GM12878 (cell line): ENCODE results near the gene PDE6D. TPM values are rescaled to one million over a fixed set of nuclear protein-coding genes. Genes with fewer than 3 reads are reported as not detected.
A peak's percentile ranks its signal among the peaks of the same experiment; 100 is the strongest.

Experiments
- CBFB ChIP-seq: IDR thresholded peaks from 2 replicates; pipeline ENCODE4 v1.6.1; 2016; ENCODE audit warnings: antibody characterized with exemption, low read depth
- CEBPB ChIP-seq, 2 experiments: fragments of 150-350 bp in 1 of 2; IDR thresholded peaks; 2 replicates each; pipeline ENCODE4 v1.6.1; 2012 to 2014; ENCODE audit warnings: low read depth in 2 of 2, low read length in 2 of 2, borderline replicate concordance in 1 of 2, inconsistent platforms in 1 of 2
- CHD2 ChIP-seq: IDR thresholded peaks from 2 replicates; pipeline ENCODE4 v1.6.1; 2011; ENCODE audit warnings: low read depth, low read length, improper control_type of control experiment, borderline replicate concordance
- CTCF ChIP-seq, 3 experiments: IDR thresholded peaks in 2 of 3; conservative IDR thresholded peaks in 1 of 3; 2 replicates each; pipeline ENCODE4 v1.5.1; 2011; ENCODE audit warnings: low read depth in 3 of 3, low read length in 3 of 3, mild to moderate bottlenecking in 3 of 3, control low read depth in 2 of 3, moderate library complexity in 2 of 3, inconsistent platforms in 1 of 3, mixed read lengths in 1 of 3; ENCODE audit not compliant: control insufficient read depth in 2 of 3, insufficient read depth in 1 of 3; ENCODE audit errors: extremely low read depth in 1 of 3
- HDAC6 ChIP-seq: fragments of 200-600 bp; sonication (generic); IDR thresholded peaks from one replicate; pipeline ENCODE4 v1.8.0; 2017; ENCODE audit warnings: antibody characterized with exemption; ENCODE audit not compliant: unreplicated experiment
- KAT2A ChIP-seq: conservative IDR thresholded peaks from 2 replicates; pipeline ENCODE4 v1.6.1; 2011; ENCODE audit warnings: low read depth, low read length; ENCODE audit not compliant: control insufficient read depth
- KLF5 ChIP-seq: fragments of 450-650 bp; IDR thresholded peaks from 2 replicates; pipeline ENCODE4 v1.6.1; 2014; ENCODE audit warnings: mild to moderate bottlenecking; ENCODE audit not compliant: partially characterized antibody
- MEF2A ChIP-seq: IDR thresholded peaks from 2 replicates; pipeline ENCODE4 v1.6.1; 2011; ENCODE audit warnings: low read depth, mild to moderate bottlenecking, low read length, moderate library complexity; ENCODE audit not compliant: insufficient read depth
- MYC ChIP-seq: IDR thresholded peaks from 2 replicates; pipeline ENCODE4 v1.6.1; 2011; ENCODE audit warnings: mild to moderate bottlenecking, low read length, moderate library complexity, inconsistent platforms; ENCODE audit not compliant: insufficient read depth, insufficient replicate concordance, insufficient read length, severe bottlenecking
- NFXL1 ChIP-seq: fragments of 450-650 bp; IDR thresholded peaks from 2 replicates; pipeline ENCODE4 v1.6.1; 2017; ENCODE audit warnings: antibody characterized with exemption, mild to moderate bottlenecking, borderline replicate concordance
- NKRF ChIP-seq: fragments of 450-650 bp; conservative IDR thresholded peaks from 2 replicates; pipeline ENCODE4 v1.6.1; 2017; ENCODE audit warnings: mild to moderate bottlenecking, moderate library complexity
- NRF1 ChIP-seq: conservative IDR thresholded peaks from 2 replicates; pipeline ENCODE4 v1.6.1; 2011; ENCODE audit warnings: mild to moderate bottlenecking, low read depth, low read length, improper control_type of control experiment
- RAD51 ChIP-seq: fragments of 450-650 bp; IDR thresholded peaks from 2 replicates; pipeline ENCODE4 v1.6.1; 2016; ENCODE audit warnings: moderate library complexity, mild to moderate bottlenecking, inconsistent platforms
- RELA ChIP-seq: fragments of 450-650 bp; IDR thresholded peaks from 2 replicates; pipeline ENCODE4 v1.8.0; 2014; ENCODE audit warnings: borderline replicate concordance; ENCODE audit not compliant: partially characterized antibody
- SMAD1 ChIP-seq: fragments of 450-650 bp; IDR thresholded peaks from 2 replicates; pipeline ENCODE4 v1.6.1; 2018; ENCODE audit warnings: mild to moderate bottlenecking, low read depth; ENCODE audit not compliant: partially characterized antibody
- STAT1 ChIP-seq: fragments of 450-650 bp; conservative IDR thresholded peaks from 2 replicates; pipeline ENCODE4 v1.6.1; 2014; ENCODE audit warnings: antibody characterized with exemption, mild to moderate bottlenecking
- ZNF207 ChIP-seq: fragments of 450-650 bp; IDR thresholded peaks from 2 replicates; pipeline ENCODE4 v1.6.1; 2014; ENCODE audit warnings: antibody characterized with exemption, mild to moderate bottlenecking, borderline replicate concordance
- ZNF24 ChIP-seq: fragments of 450-650 bp; IDR thresholded peaks from 2 replicates; pipeline ENCODE4 v1.6.1; 2017; ENCODE audit warnings: antibody characterized with exemption, mild to moderate bottlenecking
- ZNF687 ChIP-seq: fragments of 450-650 bp; IDR thresholded peaks from 2 replicates; pipeline ENCODE4 v1.6.1; 2017; ENCODE audit warnings: mild to moderate bottlenecking, moderate library complexity
- polyA plus RNA-seq, 11 experiments: library from polyadenylated mRNA; depleted of rRNA in 4 of 11; unstranded in 6 of 11; stranded (reverse) in 5 of 11; fragments of >200 nt; fragmentation: Nextera tagmentation in 4 of 11; fragmentation: Illumina TruSeq in 1 of 11; extraction: Ambion mirVana in 4 of 11; extraction: Trizol in 1 of 11; gene quantifications; 1 replicate in 1 of 11; 2 replicates in 10 of 11; pipeline versions ENCODE4 v1.2.1 to v1.2.3, GENCODE V29; 2011 to 2016; ENCODE audit warnings: inconsistent platforms in 2 of 11, missing spikeins in 2 of 11, low read depth in 1 of 11
- total RNA-seq, 4 experiments: library from RNA; depleted of rRNA in 3 of 4; stranded (reverse); fragments of >200 nt in 3 of 4; fragmentation: Illumina TruSeq in 1 of 4; extraction: Trizol in 1 of 4; gene quantifications; 2 replicates each; pipeline versions ENCODE4 v1.2.1 to v1.2.3, GENCODE V29; 2013 to 2021
- TF ChIP-seq, protein P1 (sequence below): IDR thresholded peaks from 2 replicates; pipeline ENCODE4 v1.6.1; 2011; ENCODE audit warnings: low read depth, mild to moderate bottlenecking, low read length, moderate library complexity, borderline replicate concordance; ENCODE audit errors: extremely low read depth

The PDE6D gene
- total and polyA plus RNA-seq, 10 of the 15 experiments (the other 5 are each of a cell fraction or from before 2014, with no cell fraction given): 8.2 to 69.4 (median 56.2) TPM

GRCh38 chr2:231713730-231714638 is 67.1 kb downstream of the PDE6D start (continued):
- 0 out of 2 replicates have a peak, but pooled peaks have one; percentile 40 for TF ChIP-seq MEF2A
- peak; percentile 60 for TF ChIP-seq HDAC6
- TF ChIP-seq ZNF687: peak; percentile 90
- peak; percentile 44 for TF ChIP-seq KLF5
- no peak for TF ChIP-seq STAT1
- TF ChIP-seq, protein P1, sequence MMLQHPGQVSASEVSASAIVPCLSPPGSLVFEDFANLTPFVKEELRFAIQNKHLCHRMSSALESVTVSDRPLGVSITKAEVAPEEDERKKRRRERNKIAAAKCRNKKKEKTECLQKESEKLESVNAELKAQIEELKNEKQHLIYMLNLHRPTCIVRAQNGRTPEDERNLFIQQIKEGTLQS: 0 out of 2 replicates have a peak, but pooled peaks have one; percentile 9
- no peak for TF ChIP-seq KAT2A
- peak; percentile 55; the same call in 1 of the 2 replicates for TF ChIP-seq RAD51
- no peak; the same call in none of the 2 replicates for TF ChIP-seq CBFB
- TF ChIP-seq SMAD1: peak; percentile 63
- TF ChIP-seq ZNF24: peak; percentile 73
- no peak for TF ChIP-seq MYC
- TF ChIP-seq NKRF: 0 out of 2 replicates have a peak, but pooled peaks have one; percentile 36
- no peak for TF ChIP-seq RELA
- no peak for TF ChIP-seq NRF1
- no peak for TF ChIP-seq CEBPB (IDR thresholded peaks at IDR 0.05; ENCODE audit: borderline replicate concordance in 1 of 2, low read depth in 2 of 2, low read length in 2 of 2)
- TF ChIP-seq CTCF (IDR thresholded peaks at IDR 0.05 in 2 of 3, conservative IDR thresholded peaks at IDR 0.05 in 1 of 3; ENCODE audit: control insufficient read depth in 2 of 3, extremely low read depth in 1 of 3, insufficient read depth in 1 of 3, low read depth in 3 of 3, low read length in 3 of 3): peak; percentile 92 to 95 (median 95)
- TF ChIP-seq NFXL1: peak; percentile 58; the same call in 1 of the 2 replicates
- peak; percentile 79 for TF ChIP-seq CHD2
- no peak; the same call in 1 of the 2 replicates for TF ChIP-seq ZNF207
